HepG2 (cell line): ENCODE data around the gene CUL4A. TPM values are rescaled to one million over a fixed set of nuclear protein-coding genes. Genes with fewer than 3 reads are reported as not detected.

Experiments
- ATAC-seq: fragments of 200-7000 bp; cut with Tn5 transposase; 3 replicates; pipeline ENCODE4 v1.9.1; 2020; ENCODE audit warnings: mild to moderate bottlenecking, moderate library complexity
- BruUV-seq: library from RNA; stranded (reverse); fragments of 400-500 nt; replicated peaks from 2 replicates; lab custom pipeline; 2021; lab: Mats Ljungman, UMichigan
- CTCF ChIA-PET: fragments of 300-600 bp; formaldehyde crosslinking; extraction: SDS; loops from one replicate; lab custom pipeline; 2021; ENCODE audit warnings: low total read pairs, inconsistent platforms, low intra/inter-chr PET ratio; lab: Yijun Ruan, JAX
- POLR2A ChIA-PET: fragments of 350-600 bp; sonication (Branson Sonifier 250); formaldehyde crosslinking; loops from one replicate; lab custom pipeline; 2020; ENCODE audit warnings: antibody characterized with exemption, inconsistent platforms; lab: Yijun Ruan, JAX
- DNase-seq: peaks from one replicate; pipeline ENCODE4 v3.0.0-alpha.2; 2015; ENCODE audit warnings: low spot score
- FAIRE-seq: peaks from 3 replicates; lab custom pipeline; 2011; peaks lifted over from hg19 to GRCh38; lab: Jason Lieb, UNC
- H2AFZ ChIP-seq: one replicate; pipeline ENCODE4 v1.6.1; 2011; ENCODE audit warnings: low read length, inconsistent platforms
- H3K27ac ChIP-seq: fragments of 300-600 bp; 3 replicates; pipeline ENCODE4 v1.8.0; 2011; ENCODE audit warnings: mixed run types, mild to moderate bottlenecking, mixed read lengths, low read length, inconsistent platforms; ENCODE audit not compliant: insufficient read depth; ENCODE audit errors: extremely low read length
- H3K27me3 ChIP-seq, 2 experiments: fragments of 200-600 bp in 1 of 2; 2 replicates in 1 of 2; 3 replicates in 1 of 2; pipeline versions ENCODE4 v1.6.0 to v1.8.0; 2011; ENCODE audit warnings: low read length in 2 of 2, mild to moderate bottlenecking in 2 of 2, moderate library complexity in 2 of 2, inconsistent platforms in 1 of 2; ENCODE audit not compliant: insufficient read depth in 2 of 2, control insufficient read depth in 1 of 2
- H3K36me3 ChIP-seq, 2 experiments: fragments of 200-600 bp in 1 of 2; replicated peaks in 1 of 2; 2 replicates in 1 of 2; 3 replicates in 1 of 2; pipeline versions ENCODE4 v1.5.1 to v1.8.0; 2011; ENCODE audit warnings: low read length in 2 of 2, inconsistent platforms in 1 of 2; ENCODE audit not compliant: insufficient read depth in 2 of 2, control insufficient read depth in 1 of 2
- H3K4me1 ChIP-seq: 2 replicates; pipeline ENCODE4 v1.5.1; 2012; ENCODE audit warnings: low read length, inconsistent platforms; ENCODE audit not compliant: insufficient read depth
- H3K4me2 ChIP-seq: 2 replicates; pipeline ENCODE4 v1.6.0; 2011; ENCODE audit warnings: low read depth, low read length, inconsistent platforms
- H3K4me3 ChIP-seq, 3 experiments: fragments of 200-600 bp in 1 of 3; sonication (generic), shearing (Covaris generic) in 1 of 3; replicated peaks in 1 of 3; 2 replicates each; pipeline ENCODE4 v1.5.1; 2011 to 2016; ENCODE audit warnings: low read length in 3 of 3, inconsistent platforms in 2 of 3, low read depth in 2 of 3, mild to moderate bottlenecking in 2 of 3, control low read depth in 1 of 3, mixed read lengths in 1 of 3; ENCODE audit not compliant: insufficient read depth in 1 of 3
- H3K79me2 ChIP-seq: one replicate; pipeline ENCODE4 v1.6.1; 2011; ENCODE audit warnings: low read length, inconsistent platforms; ENCODE audit not compliant: insufficient read depth
- H3K9ac ChIP-seq: 2 replicates; pipeline ENCODE4 v1.6.0; 2011; ENCODE audit warnings: mild to moderate bottlenecking, low read depth, low read length, inconsistent platforms; ENCODE audit not compliant: insufficient read depth
- H3K9me3 ChIP-seq: 2 replicates; pipeline ENCODE4 v1.5.1; 2012; ENCODE audit warnings: mild to moderate bottlenecking, low read length
- H4K20me1 ChIP-seq: 2 replicates; pipeline ENCODE4 v1.6.0; 2011; ENCODE audit warnings: inconsistent platforms, mild to moderate bottlenecking, low read length, moderate library complexity; ENCODE audit not compliant: insufficient read depth
- AGO2 ChIP-seq: fragments of 200-400 bp; formaldehyde crosslinking; optimal IDR thresholded peaks from 2 replicates; pipeline ENCODE3; 2017; ENCODE audit warnings: mild to moderate bottlenecking, low read depth, low read length, moderate library complexity
- CCAR2 ChIP-seq: fragments of 200-400 bp; formaldehyde crosslinking; optimal IDR thresholded peaks from 2 replicates; pipeline ENCODE3; 2018; ENCODE audit warnings: low read depth, mild to moderate bottlenecking, low read length, moderate library complexity
- GTF3A ChIP-seq: sonication (generic); formaldehyde crosslinking; conservative IDR thresholded peaks from 2 replicates; pipeline ENCODE4 v1.4.0; 2020; ENCODE audit warnings: mild to moderate bottlenecking, missing genetic modification reagents
- NFE2L1 ChIP-seq: sonication (generic); formaldehyde crosslinking; IDR thresholded peaks from 2 replicates; pipeline ENCODE4 v1.4.0; 2020; ENCODE audit warnings: missing genetic modification reagents, mild to moderate bottlenecking, borderline replicate concordance
- POLR2G ChIP-seq: fragments of 200-400 bp; formaldehyde crosslinking; IDR thresholded peaks from 2 replicates; pipeline ENCODE4 v1.6.1; 2018; ENCODE audit warnings: mild to moderate bottlenecking, low read depth, low read length, moderate library complexity
- RBM22 ChIP-seq: fragments of 200-400 bp; formaldehyde crosslinking; optimal IDR thresholded peaks from 2 replicates; pipeline ENCODE3; 2017; ENCODE audit warnings: mild to moderate bottlenecking, low read length, moderate library complexity
- ZMYM3 ChIP-seq: sonication (generic); formaldehyde crosslinking; IDR thresholded peaks from 2 replicates; pipeline ENCODE4 v1.5.1; 2020; ENCODE audit warnings: mild to moderate bottlenecking, missing genetic modification reagents
- WGBS: methylation state at CpG from one replicate; pipeline ENCODE4 v1.1.6; 2017; ENCODE audit warnings: low lambda C conversion rate; 5-methylcytosine and 5-hydroxymethylcytosine counted together
- in situ Hi-C: cut with HindIII; loops from 2 replicates; pipeline ENCODE4 v1.10.0; 2017; ENCODE audit warnings: low pct_unique_long_range_greater_than_20kb; ENCODE audit not compliant: extremely low pct_ligation_motif_present
- intact Hi-C: fragments of 100-400 bp; cut with micrococcal nuclease; formaldehyde crosslinking; loops from one replicate; pipeline ENCODE4 v1.10.0; 2022; ENCODE audit not compliant: unreplicated experiment
- polyA plus RNA-seq, 8 experiments: library from polyadenylated mRNA; depleted of rRNA in 3 of 8; stranded (reverse) in 7 of 8; unstranded in 1 of 8; fragments of >200 nt; fragmentation: Illumina TruSeq in 4 of 8; extraction: Trizol in 4 of 8; gene quantifications; 2 replicates each; pipeline versions ENCODE4 v1.2.1 to v1.2.3, GENCODE V29; 2011 to 2016; ENCODE audit warnings: low read depth in 4 of 8, missing spikeins in 1 of 8, mixed read lengths in 1 of 8; ENCODE audit not compliant: insufficient read depth in 1 of 8
- total RNA-seq, 5 experiments: library from RNA; depleted of rRNA; stranded (reverse); fragments of >200 nt; fragmentation: Illumina TruSeq; extraction: Trizol; gene quantifications; 2 replicates each; pipeline ENCODE4 v1.2.3, GENCODE V29; 2016; ENCODE audit warnings: low read depth in 1 of 5

The CUL4A gene
- total and polyA plus RNA-seq, 2 of the 13 experiments (the other 11 are each of a cell fraction or from before 2014, with no cell fraction given) = 51.2 to 75.3 TPM

DNA sequence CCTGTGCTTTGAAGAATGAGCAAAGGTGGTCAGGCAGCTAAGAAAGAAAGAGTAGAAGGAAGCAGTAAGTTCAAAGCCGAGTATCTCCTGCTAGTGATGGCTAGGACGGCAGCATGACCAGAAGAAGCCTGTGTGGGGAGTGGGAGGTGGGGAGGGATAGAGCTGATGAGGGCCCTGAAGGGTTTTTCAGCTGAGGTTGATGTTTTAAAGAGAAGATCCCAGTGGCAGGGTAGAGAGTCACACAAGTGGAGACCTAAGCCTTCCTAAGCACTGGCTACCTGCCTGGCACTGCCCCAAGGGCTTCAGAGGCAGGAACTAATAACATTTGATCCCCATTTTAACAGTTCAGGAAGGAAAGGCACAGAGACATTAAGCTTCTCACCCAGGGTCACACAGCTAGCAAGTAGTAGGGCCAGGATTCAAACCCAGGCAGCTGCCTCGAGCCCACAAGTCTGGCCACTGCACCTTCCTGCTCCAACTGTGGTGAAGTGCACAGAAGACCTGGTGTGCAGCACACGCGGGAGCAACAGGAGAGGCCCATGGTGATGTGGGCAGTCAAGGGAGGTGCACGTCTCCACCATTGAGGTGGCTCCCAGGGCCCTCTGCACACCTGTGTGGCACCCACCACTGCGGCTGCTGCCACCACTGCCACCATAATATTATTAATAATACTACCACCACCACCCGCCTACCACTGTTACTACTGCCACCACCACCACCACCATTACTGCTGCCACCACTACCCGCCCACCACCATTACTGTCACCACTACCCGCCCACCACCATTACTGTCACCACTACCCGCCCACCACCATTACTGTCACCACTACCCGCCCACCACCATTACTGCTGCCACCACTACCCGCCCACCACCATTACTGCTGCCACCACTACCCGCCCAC is 22.1 kb downstream of the CUL4A start (continued):
- TF ChIP-seq ZMYM3 = peak; percentile 74
- no peak for TF ChIP-seq GTF3A (CRISPR knock-in tag)
- TF ChIP-seq, all 625 proteins: peak for 5

GRCh38 chr13:113232208-113233003 is 23.0 kb downstream of the CUL4A start:
- Histone ChIP-seq H3K4me3 (no peak overlapping the region), H3K79me2 (no peaks in the 10 kb centered on the region), H3K4me1 (no peaks in the 10 kb centered on the region), H3K27ac (no peak overlapping the region), H3K9ac (no peak overlapping the region), H3K36me3 (peaks cover 18 to 61% of the 10 kb centered on the region in 2 experiments), H2AFZ (no peak overlapping the region), H3K27me3 (no peaks in the 10 kb centered on the region), H3K9me3 (no peaks in the 10 kb centered on the region), H3K4me2 (no peak overlapping the region), H4K20me1 (peaks cover 6% of the 10 kb centered on the region; the same call in 1 of the 2 replicates)
- TF ChIP-seq CCAR2 = peak; percentile 16
- peak; percentile 96 for TF ChIP-seq RBM22
- peak; percentile 55 for TF ChIP-seq AGO2
- TF ChIP-seq POLR2G = peak; percentile 41
- no peak for TF ChIP-seq NFE2L1
- ATAC-seq (no peak; the same call in 2 of the 3 replicates), DNase-seq (no peak), FAIRE-seq (no peak)
- intact Hi-C loops (no loop called here), in situ Hi-C loops (no loop called here)
- BruUV-seq = no TSS peak
- WGBS = 96% methylated on average over 18 of the region's 18 CpGs
- CTCF ChIA-PET = no interaction called here
- POLR2A ChIA-PET = no interaction called here
